GM19023 (cell line): ENCODE results near the gene DPP6.

Experiments used
- ATAC-seq: cut with Tn5 transposase; IDR thresholded peaks from one replicate; pipeline ENCODE4 v1.9.1; 2021; ENCODE audit warnings: mild to moderate bottlenecking, moderate library complexity; ENCODE audit not compliant: unreplicated experiment

DPP6 gene

GRCh38 chr7:154509192-154509591, 457.0 kb downstream of the DPP6 start:
- ATAC-seq = no peak

GRCh38 chr7:154512121-154512833, 460.1 kb downstream of the DPP6 start:
- no peak for ATAC-seq

GRCh38 chr7:154517768-154518167, 465.6 kb downstream of the DPP6 start:
- no peak for ATAC-seq

- no peak for ATAC-seq
Observed at GRCh38 chr7:154519229-154519628, 467.0 kb downstream of the DPP6 start.

GRCh38 chr7:154530136-154530535, 477.9 kb downstream of the DPP6 start:
- no peak for ATAC-seq

- ATAC-seq = no peak
Observed at GRCh38 chr7:154532771-154533170, 480.6 kb downstream of the DPP6 start.

GRCh38 chr7:154540596-154540995, 488.4 kb downstream of the DPP6 start:
- ATAC-seq = no peak

GRCh38 chr7:154541606-154542005, 489.4 kb downstream of the DPP6 start:
- ATAC-seq = no peak

GRCh38 chr7:154546946-154547587, 494.9 kb downstream of the DPP6 start:
- ATAC-seq = no peak

- no peak for ATAC-seq
Observed at GRCh38 chr7:154553711-154554265, 501.6 kb downstream of the DPP6 start.

- no peak for ATAC-seq
Observed at GRCh38 chr7:154559454-154559853, 507.3 kb downstream of the DPP6 start.

GRCh38 chr7:154564676-154565075, 512.5 kb downstream of the DPP6 start:
- ATAC-seq = no peak

GRCh38 chr7:154566877-154567276, 514.7 kb downstream of the DPP6 start:
- no peak for ATAC-seq

- no peak for ATAC-seq
Observed at GRCh38 chr7:154568346-154568745, 516.1 kb downstream of the DPP6 start.

- ATAC-seq = no peak
Observed at GRCh38 chr7:154569916-154570315, 517.7 kb downstream of the DPP6 start.

- no peak for ATAC-seq
Observed at GRCh38 chr7:154571772-154572171, 519.6 kb downstream of the DPP6 start.

- no peak for ATAC-seq
Observed at GRCh38 chr7:154574235-154574634, 522.0 kb downstream of the DPP6 start.

GRCh38 chr7:154575497-154575896, 523.3 kb downstream of the DPP6 start:
- no peak for ATAC-seq

GRCh38 chr7:154576604-154577003, 524.4 kb downstream of the DPP6 start:
- no peak for ATAC-seq

GRCh38 chr7:154577141-154577873, 525.1 kb downstream of the DPP6 start:
- ATAC-seq = no peak

GRCh38 chr7:154578336-154578735, 526.1 kb downstream of the DPP6 start:
- no peak for ATAC-seq

GRCh38 chr7:154579711-154580110, 527.5 kb downstream of the DPP6 start:
- ATAC-seq = no peak
